Common myeloid progenitor, CD34-positive (primary cell): Measurements from ENCODE around the gene ERVMER34-1. TPM values are rescaled to one million over a fixed set of nuclear protein-coding genes. Genes with fewer than 3 reads are reported as not detected.

Source experiments
- CTCF ChIA-PET: fragments of 350-600 bp; sonication (Branson Sonifier 250); formaldehyde crosslinking; loops from one replicate; lab custom pipeline; 2021; ENCODE audit warnings: antibody characterized with exemption; lab: Charles Lee
- POLR2A ChIA-PET: fragments of 350-600 bp; sonication (Branson Sonifier 250); formaldehyde crosslinking; loops from one replicate; lab custom pipeline; 2021; ENCODE audit warnings: antibody characterized with exemption; lab: Charles Lee
- DNase-seq, 3 donors: peaks; one replicate each; pipeline versions ENCODE4 v3.0.0 to v3.0.0-alpha.2; 2013
- H3K27ac ChIP-seq, 2 experiments: 1 replicate in 1 of 2; 2 replicates in 1 of 2; pipeline ENCODE4 v1.7.0; 2013; ENCODE audit warnings: inconsistent platforms in 2 of 2, low read length in 2 of 2, mild to moderate bottlenecking in 2 of 2, low read depth in 1 of 2, moderate library complexity in 1 of 2; ENCODE audit not compliant: severe bottlenecking in 2 of 2, insufficient read depth in 1 of 2, poor library complexity in 1 of 2
- H3K27me3 ChIP-seq, 5 experiments: replicated peaks in 2 of 5; 1 replicate in 3 of 5; 2 replicates in 2 of 5; pipeline versions ENCODE4 v1.6.1 to v1.7.0; 2013; ENCODE audit warnings: low read length in 4 of 5, mild to moderate bottlenecking in 2 of 5, moderate library complexity in 2 of 5, inconsistent platforms in 1 of 5; ENCODE audit not compliant: insufficient read depth in 5 of 5, control insufficient read depth in 4 of 5
- H3K36me3 ChIP-seq, 4 experiments: 1 replicate in 2 of 4; 2 replicates in 2 of 4; pipeline versions ENCODE4 v1.6.1 to v1.7.0; 2013; ENCODE audit warnings: low read length in 3 of 4, control low read depth in 1 of 4, mild to moderate bottlenecking in 1 of 4; ENCODE audit not compliant: control insufficient read depth in 4 of 4, insufficient read depth in 4 of 4
- H3K4me1 ChIP-seq, 4 experiments: 1 replicate in 3 of 4; 2 replicates in 1 of 4; pipeline versions ENCODE4 v1.6.1 to v1.7.1; 2013; ENCODE audit warnings: low read length in 3 of 4, mild to moderate bottlenecking in 3 of 4, control low read depth in 1 of 4, inconsistent platforms in 1 of 4, moderate library complexity in 1 of 4; ENCODE audit not compliant: control insufficient read depth in 4 of 4, insufficient read depth in 4 of 4; ENCODE audit errors: control extremely low read depth in 1 of 4
- H3K4me3 ChIP-seq, 7 experiments: 1 replicate in 4 of 7; 2 replicates in 3 of 7; pipeline versions ENCODE4 v1.5.1 to v1.7.0; 2013; ENCODE audit warnings: mild to moderate bottlenecking in 7 of 7, low read length in 6 of 7, moderate library complexity in 6 of 7, inconsistent platforms in 2 of 7, low read depth in 2 of 7, control low read depth in 1 of 7; ENCODE audit not compliant: insufficient read depth in 4 of 7, control insufficient read depth in 1 of 7; ENCODE audit errors: extremely low read depth in 1 of 7
- H3K9me3 ChIP-seq, 5 experiments: 1 replicate in 4 of 5; 2 replicates in 1 of 5; pipeline versions ENCODE4 v1.6.1 to v1.7.1; 2013; ENCODE audit warnings: low read length in 4 of 5, mild to moderate bottlenecking in 2 of 5, inconsistent platforms in 1 of 5, low read depth in 1 of 5, moderate library complexity in 1 of 5; ENCODE audit not compliant: control insufficient read depth in 4 of 5, insufficient read depth in 2 of 5; ENCODE audit errors: control extremely low read depth in 1 of 5
- WGBS: methylation state at CpG from one replicate; pipeline ENCODE4 v1.1.5; 2013; ENCODE audit not compliant: insufficient coverage; 5-methylcytosine and 5-hydroxymethylcytosine counted together
- polyA plus RNA-seq: library from polyadenylated mRNA; unstranded; fragments of 120-200 nt; gene quantifications from one replicate; pipeline ENCODE4 v1.2.1, GENCODE V29; 2013

The ERVMER34-1 gene
- polyA plus RNA-seq, result 0.04 TPM

- H3K27me3 ChIP-seq, result peaks cover 6 to 36% (median 20%) of the 10 kb centered on the region in 5 experiments
- H3K4me3 ChIP-seq, result peak within 1 kb of the TSS in 6 of 7 experiments; percentile 34 to 70 (median 63)
- no peaks in the 10 kb centered on the region for H3K36me3 ChIP-seq
- ChIA-PET POLR2A (no interaction called here), CTCF (no interaction called here)
- under 1% methylated on average over 61 of the region's 61 CpGs for WGBS
- no peak within 1 kb of the TSS for H3K27ac ChIP-seq
- peaks cover 0 to 12% (median 10%) of the 10 kb centered on the region in 4 experiments for H3K4me1 ChIP-seq
- peak in 2 of 3 donors; percentile 22 to 42 for DNase-seq
- H3K9me3 ChIP-seq, result peaks cover 0 to 6% (median 2%) of the 10 kb centered on the region in 5 experiments
Observed at GRCh38 chr4:52750819-52751486, at the start of gene ERVMER34-1. Gene ERVMER34-1 (minus strand): TSS chr4:52751425. CDS start chr4:52745520, 5,905 bp downstream.

- Histone ChIP-seq H3K4me1 (no peaks in the 10 kb centered on the region), H3K4me3 (no peak overlapping the region), H3K27me3 (no peaks in the 10 kb centered on the region), H3K36me3 (no peaks in the 10 kb centered on the region), H3K9me3 (peaks cover 0 to 6% (median 0%) of the 10 kb centered on the region in 5 experiments), H3K27ac (no peak overlapping the region)
- POLR2A ChIA-PET, result no interaction called here
- DNase-seq, result no peak
- WGBS, result no CpG with 5 or more reads among the region's 2 CpGs
- CTCF ChIA-PET, result interaction anchor here (1.5 kb wide), 1 partner anchor 18 kb away, joined by 3 read pairs; no protein-coding TSS in a partner anchor
Observed at GRCh38 chr4:52799813-52800212, 48.6 kb upstream of the ERVMER34-1 start.

- ChIA-PET POLR2A (no interaction called here), CTCF (no interaction called here)
- Histone ChIP-seq H3K36me3 (no peaks in the 10 kb centered on the region), H3K4me3 (no peak overlapping the region), H3K27me3 (no peaks in the 10 kb centered on the region), H3K9me3 (no peaks in the 10 kb centered on the region), H3K27ac (no peak overlapping the region), H3K4me1 (no peaks in the 10 kb centered on the region)
- no peak for DNase-seq
Observed at GRCh38 chr4:52795533-52795932, 44.3 kb upstream of the ERVMER34-1 start.

- no peaks in the 10 kb centered on the region for H3K4me1 ChIP-seq
- H3K27me3 ChIP-seq, result peaks cover 0 to 2% (median 0%) of the 10 kb centered on the region in 5 experiments
- no peak overlapping the region for H3K4me3 ChIP-seq
- WGBS, result no CpG with 5 or more reads among the region's 5 CpGs
- ChIA-PET POLR2A (interaction anchor here (0.7 kb wide), 1 partner anchor 178 kb away, joined by 3 read pairs; no protein-coding TSS in a partner anchor), CTCF (no interaction called here)
- no peaks in the 10 kb centered on the region for H3K36me3 ChIP-seq
- H3K9me3 ChIP-seq, result no peaks in the 10 kb centered on the region
- DNase-seq, result no peak
- H3K27ac ChIP-seq, result no peak overlapping the region
Observed at GRCh38 chr4:52791936-52792335, 40.7 kb upstream of the ERVMER34-1 start.

GRCh38 chr4:52789774-52790173, 38.5 kb upstream of the ERVMER34-1 start:
- DNase-seq, result no peak
- H3K27ac ChIP-seq, result no peak overlapping the region
- peaks cover 0 to 2% (median 0%) of the 10 kb centered on the region in 5 experiments for H3K27me3 ChIP-seq
- ChIA-PET POLR2A (no interaction called here), CTCF (no interaction called here)
- no peaks in the 10 kb centered on the region for H3K4me1 ChIP-seq
- peaks cover 0 to 2% (median 0%) of the 10 kb centered on the region in 5 experiments for H3K9me3 ChIP-seq
- H3K4me3 ChIP-seq, result no peak overlapping the region
- WGBS, result 100% methylated on average over 2 of the region's 6 CpGs
- H3K36me3 ChIP-seq, result no peaks in the 10 kb centered on the region

- POLR2A ChIA-PET, result no interaction called here
- Histone ChIP-seq H3K36me3 (no peaks in the 10 kb centered on the region), H3K27ac (no peak overlapping the region), H3K4me3 (no peak overlapping the region), H3K27me3 (peaks cover 0 to 2% (median 0%) of the 10 kb centered on the region in 5 experiments), H3K4me1 (no peaks in the 10 kb centered on the region), H3K9me3 (peaks cover 0 to 2% (median 0%) of the 10 kb centered on the region in 5 experiments)
- WGBS, result 91% methylated on average over 6 of the region's 6 CpGs
- no peak for DNase-seq
- CTCF ChIA-PET, result no interaction called here
Observed at GRCh38 chr4:52788806-52789205, 37.6 kb upstream of the ERVMER34-1 start.

GRCh38 chr4:52783069-52783468, 31.8 kb upstream of the ERVMER34-1 start:
- Histone ChIP-seq H3K36me3 (no peaks in the 10 kb centered on the region), H3K4me3 (no peak overlapping the region), H3K27ac (no peak overlapping the region), H3K4me1 (no peaks in the 10 kb centered on the region), H3K9me3 (peaks cover 0 to 2% (median 0%) of the 10 kb centered on the region in 5 experiments), H3K27me3 (no peaks in the 10 kb centered on the region)
- ChIA-PET POLR2A (no interaction called here), CTCF (no interaction called here)
- 95% methylated on average over 4 of the region's 4 CpGs for WGBS
- DNase-seq, result no peak
